ENCODE measurements around the gene TOX2. TPM values are rescaled to one million over a fixed set of nuclear protein-coding genes. Genes with fewer than 3 reads are reported as not detected.

Gene TOX2
- total and polyA plus RNA-seq, 2 of the 8 experiments (the other 6 are each of a cell fraction or from before 2014, with no cell fraction given): 1.8 to 3.4 TPM

DNA sequence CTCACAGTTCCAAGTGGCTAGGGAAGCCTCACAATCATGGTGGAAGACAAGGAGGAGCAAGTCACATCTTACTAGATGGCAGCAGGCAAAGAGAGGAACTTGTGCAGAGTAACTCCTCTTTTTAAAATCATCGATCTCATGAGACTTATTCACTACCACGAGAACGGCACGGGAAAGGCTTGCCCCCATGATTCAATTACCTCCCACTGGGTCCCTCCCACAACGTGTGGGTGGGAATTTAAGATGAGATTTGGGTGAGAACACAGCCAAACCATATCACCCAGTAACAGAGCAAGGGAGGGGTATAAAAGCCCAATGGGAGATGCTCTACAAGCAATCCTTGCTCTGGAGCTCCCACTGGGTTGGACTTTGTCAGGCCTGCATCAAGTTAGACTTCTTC, 192.0 kb downstream of the TOX2 start:
- no peak for DNase-seq (ENCODE audit: low read depth in 1 of 2, low spot score in 2 of 2)
- H2BK12ac ChIP-seq (ENCODE audit: low read depth, low read length): no peak overlapping the region
- no peak overlapping the region for H2BK20ac ChIP-seq (ENCODE audit: low read length)
- H2BK15ac ChIP-seq (ENCODE audit: low read length): no peak overlapping the region
- H3K9ac ChIP-seq (replicated peaks in 1 of 4; ENCODE audit: extremely low read depth in 1 of 4, low read depth in 3 of 4, low read length in 3 of 4): no peak overlapping the region
- H3K4me2 ChIP-seq (ENCODE audit: insufficient read depth in 1 of 2, low read depth in 2 of 2, low read length in 2 of 2): no peak overlapping the region
- no peaks in the 10 kb centered on the region; a peak in 1 of 7 replicates for H3K4me1 ChIP-seq (replicated peaks in 1 of 4; ENCODE audit: control insufficient read depth in 3 of 4, insufficient read depth in 4 of 4, low read length in 3 of 4)
- H3K18ac ChIP-seq (ENCODE audit: extremely low read depth, low read length): no peak overlapping the region
- H4K8ac ChIP-seq (ENCODE audit: extremely low read depth, insufficient read depth, low read length): no peak overlapping the region
- no peak overlapping the region for H3K27ac ChIP-seq (ENCODE audit: low read depth, low read length)
- no peak overlapping the region for H3K4me3 ChIP-seq (ENCODE audit: extremely low read depth in 1 of 4, insufficient read depth in 2 of 4, low read depth in 3 of 4, low read length in 4 of 4)
- H3K27me3 ChIP-seq (replicated peaks in 1 of 4; ENCODE audit: control insufficient read depth in 3 of 4, extremely low read depth in 1 of 4, insufficient read depth in 3 of 4, low read length in 3 of 4): no peaks in the 10 kb centered on the region
- H3K36me3 ChIP-seq (ENCODE audit: control insufficient read depth in 2 of 4, insufficient read depth in 4 of 4, low read length in 3 of 4): no peaks in the 10 kb centered on the region
- no peak overlapping the region for H2AK5ac ChIP-seq (ENCODE audit: low read depth, low read length)
- no peak for FAIRE-seq
- H3K4ac ChIP-seq (replicated peaks; ENCODE audit: insufficient read length, low read depth, low read length): no peak overlapping the region
- no peak overlapping the region for H2BK120ac ChIP-seq (replicated peaks; ENCODE audit: low read depth, low read length)
- H3K23ac ChIP-seq (ENCODE audit: insufficient read length): no peak overlapping the region
- no peak overlapping the region for H3K14ac ChIP-seq (ENCODE audit: insufficient read length)
- WGBS, 2 experiments (ENCODE audit: extremely low coverage in 1 of 2, insufficient coverage in 1 of 2, insufficient read length in 1 of 2, insufficient replicate concordance in 2 of 2, low coverage in 1 of 2, low lambda C conversion rate in 2 of 2, missing lambda C conversion rate in 1 of 2): 89% methylated on average over 5 of the region's 5 CpGs; no CpG with 5 or more reads in 1 of the 2 experiments
- H3K9me3 ChIP-seq (ENCODE audit: insufficient read depth in 2 of 2, low read depth in 1 of 2, low read length in 1 of 2): peaks cover 12 to 15% of the 10 kb centered on the region in 2 experiments
- no peak overlapping the region for H4K91ac ChIP-seq (replicated peaks; ENCODE audit: insufficient read length, low read length)
- POLR2A ChIA-PET (ENCODE audit: partially characterized antibody): no interaction called here
- no peak overlapping the region for H2AFZ ChIP-seq (ENCODE audit: low read length)
- no peak for TF ChIP-seq RFX5 (IDR thresholded peaks at IDR 0.05; ENCODE audit: borderline replicate concordance, low read depth, low read length)
- no peak for TF ChIP-seq HDAC2 (IDR thresholded peaks at IDR 0.05; ENCODE audit: borderline replicate concordance in 1 of 2, low read depth in 2 of 2, low read length in 2 of 2)
- TF ChIP-seq NANOG (IDR thresholded peaks at IDR 0.05; ENCODE audit: insufficient read depth, low read depth, low read length, poor library complexity, severe bottlenecking): no peak
- no peak for TF ChIP-seq HDAC6 (IDR thresholded peaks at IDR 0.05; ENCODE audit: low read depth, low read length)
- no peak for TF ChIP-seq CTBP2 (IDR thresholded peaks at IDR 0.05; ENCODE audit: borderline replicate concordance, insufficient read depth, insufficient read length, low read length)
- no peak for TF ChIP-seq TBP (IDR thresholded peaks at IDR 0.05; ENCODE audit: low read depth, low read length)
- H3K79me2 ChIP-seq (ENCODE audit: control insufficient read depth in 1 of 2, insufficient read depth in 2 of 2, low read length in 2 of 2): no peaks in the 10 kb centered on the region
- H3K23me2 ChIP-seq (ENCODE audit: low read depth, low read length): no peaks in the 10 kb centered on the region
- CTCF ChIA-PET (ENCODE audit: partially characterized antibody): interaction anchor here (1.8 to 15.8 kb wide), 3 partner anchors 11 to 110 kb away, joined by 6 to 512 read pairs (median 10); partner anchors contain the start of gene JPH2
- no peaks in the 10 kb centered on the region for H3K79me1 ChIP-seq (ENCODE audit: low read depth, low read length)
- H4K5ac ChIP-seq (ENCODE audit: insufficient read length, low read depth, low read length): no peak overlapping the region
- H2BK5ac ChIP-seq (ENCODE audit: low read depth, low read length): no peak overlapping the region
- no peaks in the 10 kb centered on the region for H4K20me1 ChIP-seq (replicated peaks in 1 of 2; ENCODE audit: control insufficient read depth in 1 of 2, insufficient read depth in 2 of 2, low read length in 2 of 2)
- H3K56ac ChIP-seq (replicated peaks; ENCODE audit: insufficient read length, low read depth, low read length): no peak overlapping the region

Measured in H1 (cell line).